ENCODE results near the gene TMEM200B.
"Not testable (repeated sequence)": the region's sequence is repeated elsewhere in the genome, so short reads cannot be mapped to it uniquely, and the experiment has no call there.

The TMEM200B gene

DNA sequence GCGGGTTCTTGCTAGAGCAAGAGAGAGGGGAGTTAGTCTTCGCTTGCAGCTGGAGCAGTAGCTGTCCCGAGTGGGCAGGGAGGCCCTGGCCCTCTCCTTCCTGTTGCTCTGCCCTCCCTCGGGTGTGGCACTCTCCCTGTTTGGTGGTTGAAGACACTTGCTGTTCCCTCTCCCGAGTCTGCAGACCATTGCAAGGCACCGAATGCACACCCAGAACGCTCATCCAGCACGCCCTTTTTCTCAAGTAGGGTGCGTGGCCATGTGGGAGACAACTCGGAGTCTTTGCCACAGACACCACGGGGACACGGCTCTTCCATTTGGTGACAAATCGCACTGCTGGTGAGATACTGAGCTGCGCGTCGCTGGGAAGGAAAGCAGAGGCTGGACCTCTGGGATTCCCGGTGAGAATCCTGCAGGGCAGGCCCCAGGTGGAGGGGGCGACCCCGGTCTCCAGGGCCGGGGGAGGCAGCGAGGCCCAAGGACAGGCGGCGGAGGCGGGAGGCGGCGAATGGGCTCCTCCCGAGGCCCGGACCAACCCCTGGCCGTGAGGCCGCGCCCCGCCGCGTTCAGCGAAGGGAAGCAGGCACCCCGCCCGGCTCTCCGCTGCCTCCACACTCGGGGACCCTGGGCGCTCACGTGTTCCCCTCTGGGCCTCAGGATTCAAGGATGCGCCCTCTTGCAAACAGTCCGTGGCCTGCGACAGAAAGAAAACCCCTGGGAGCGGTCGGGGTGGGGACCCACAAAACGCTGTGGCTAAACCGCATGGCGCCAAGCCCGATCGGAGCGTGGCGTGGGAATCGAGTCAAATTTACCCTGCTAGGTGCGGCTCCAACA, 10.4 kb upstream of the TMEM200B start:
- DNase-seq (ENCODE audit: low read depth), result no peak

GRCh38 chr1:29131056-29131455, 7.4 kb upstream of the TMEM200B start:
- not testable (repeated sequence) for DNase-seq (ENCODE audit: low read depth)

- DNase-seq (ENCODE audit: low read depth), result peak; percentile 57
These were observed 6.2 kb upstream of the TMEM200B start for GRCh38 chr1:29129916-29130315.

- no peak for DNase-seq (ENCODE audit: low read depth)
These were observed 5.0 kb upstream of the TMEM200B start for GRCh38 chr1:29128739-29129138.

DNA sequence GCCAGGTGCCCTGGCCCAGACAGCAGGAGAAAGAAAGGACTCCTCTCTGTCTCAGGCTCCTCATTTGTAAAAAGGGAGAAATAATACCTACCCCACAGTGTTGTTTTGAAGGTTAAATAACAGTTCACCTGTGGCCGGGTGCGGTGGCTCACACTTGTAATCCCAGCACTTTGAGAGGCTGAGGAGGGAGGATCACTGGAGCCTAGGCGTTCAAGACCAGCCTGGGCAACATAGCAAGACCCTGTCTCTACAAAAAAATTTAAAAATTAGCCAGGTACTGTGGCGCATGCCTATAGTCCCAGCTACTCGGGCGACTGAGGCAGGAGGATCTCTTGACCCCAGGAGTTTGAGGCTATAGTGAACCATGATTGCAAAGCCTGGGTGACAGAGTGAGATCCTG, 2.5 kb upstream of the TMEM200B start:
- no peak for DNase-seq (ENCODE audit: low read depth)

DNA sequence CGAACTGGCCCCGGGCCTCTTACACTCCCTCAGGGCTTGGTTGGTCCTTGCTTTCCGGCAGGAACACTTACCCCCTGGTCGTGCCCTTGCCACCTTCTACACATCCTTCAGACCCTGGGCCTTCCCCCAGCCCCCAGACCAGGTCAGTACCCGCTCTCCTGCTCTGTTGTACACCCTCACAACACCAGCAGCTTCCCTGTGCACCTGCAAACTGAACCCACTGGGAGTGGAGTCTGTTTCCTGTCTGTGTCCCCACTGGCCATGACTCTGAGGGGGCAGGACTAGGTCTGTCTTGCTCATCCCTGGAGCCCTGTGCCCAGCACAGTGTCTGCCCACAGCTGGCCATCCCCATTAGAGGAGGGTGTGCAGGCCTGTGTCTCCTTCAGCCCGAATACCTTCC, 2.1 kb upstream of the TMEM200B start:
- no peak for DNase-seq (ENCODE audit: low read depth)

DNA sequence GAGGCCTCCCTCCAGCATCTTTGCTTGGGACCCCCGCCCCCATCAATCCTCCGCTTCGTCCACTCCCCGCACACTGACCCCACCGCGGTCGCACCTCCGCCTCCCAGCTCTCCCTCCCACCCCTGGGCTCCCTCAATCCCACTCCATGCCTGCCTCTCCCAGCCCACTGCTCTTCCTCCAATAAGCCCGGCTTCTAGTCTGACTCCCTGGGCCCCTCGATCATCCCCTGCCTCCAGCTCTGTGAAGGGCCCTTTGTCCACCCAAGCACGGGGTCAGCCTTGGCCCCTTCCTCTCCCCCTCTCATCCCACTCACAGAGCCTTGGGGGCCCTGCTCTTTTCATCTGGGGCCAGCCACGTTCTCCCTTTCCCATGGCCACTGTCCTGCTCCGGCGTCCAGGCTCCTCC, 1.5 kb upstream of the TMEM200B start:
- no peak for DNase-seq (ENCODE audit: low read depth)

DNA sequence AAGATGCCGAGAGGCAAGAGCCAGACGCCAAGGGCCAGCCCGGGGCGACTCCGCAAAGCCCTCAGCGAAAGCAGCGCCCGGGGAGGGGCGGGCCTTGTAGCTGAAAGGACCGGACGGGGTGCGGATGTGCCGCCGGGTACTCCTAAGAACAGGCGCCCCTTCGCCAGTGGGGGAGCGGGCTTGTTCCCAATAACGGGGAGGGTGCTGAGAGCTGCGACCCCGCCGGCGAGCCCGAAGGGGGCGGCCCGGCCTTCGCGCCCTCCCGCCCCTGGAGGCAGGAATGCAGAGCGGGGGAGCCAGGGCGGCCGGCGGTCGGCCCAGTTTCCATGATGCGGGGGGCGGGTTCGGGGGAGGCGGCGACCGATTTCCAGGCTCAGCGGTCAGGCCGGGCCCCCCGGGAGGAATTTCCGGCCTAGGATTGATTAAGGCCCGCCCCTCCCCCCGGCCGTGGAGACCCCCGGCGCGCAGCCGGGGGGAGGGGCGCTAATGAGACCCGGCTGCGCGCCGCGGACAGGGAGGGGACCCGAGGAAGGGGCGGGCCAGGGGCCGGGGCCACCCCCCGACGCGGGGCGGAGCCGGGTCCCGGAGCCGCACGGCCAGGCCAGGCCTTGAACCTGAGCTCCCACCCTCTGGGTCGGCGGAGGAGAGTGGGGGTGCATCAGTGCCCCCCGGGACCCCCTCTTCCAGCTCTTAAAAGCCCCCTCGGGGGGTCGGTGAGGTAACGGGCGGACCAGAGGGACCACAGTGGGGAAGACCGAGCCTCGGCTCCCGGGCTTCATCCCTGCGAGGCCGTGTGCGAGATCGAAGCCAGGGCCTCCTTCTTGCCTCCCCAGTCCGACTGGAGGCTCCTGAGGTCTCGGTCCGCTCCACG, 898 bp upstream of the TMEM200B start:
- peak; percentile 81 for DNase-seq (ENCODE audit: low read depth)

GRCh38 chr1:29123053-29123886, 433 bp downstream of the TMEM200B start:
- DNase-seq (ENCODE audit: low read depth), result peak; percentile 56

GRCh38 chr1:29122682-29123052, 1.0 kb downstream of the TMEM200B start:
- peak; percentile 90 for DNase-seq (ENCODE audit: low read depth)

GRCh38 chr1:29121936-29122681, 1.6 kb downstream of the TMEM200B start:
- peak; percentile 44 for DNase-seq (ENCODE audit: low read depth)

DNA sequence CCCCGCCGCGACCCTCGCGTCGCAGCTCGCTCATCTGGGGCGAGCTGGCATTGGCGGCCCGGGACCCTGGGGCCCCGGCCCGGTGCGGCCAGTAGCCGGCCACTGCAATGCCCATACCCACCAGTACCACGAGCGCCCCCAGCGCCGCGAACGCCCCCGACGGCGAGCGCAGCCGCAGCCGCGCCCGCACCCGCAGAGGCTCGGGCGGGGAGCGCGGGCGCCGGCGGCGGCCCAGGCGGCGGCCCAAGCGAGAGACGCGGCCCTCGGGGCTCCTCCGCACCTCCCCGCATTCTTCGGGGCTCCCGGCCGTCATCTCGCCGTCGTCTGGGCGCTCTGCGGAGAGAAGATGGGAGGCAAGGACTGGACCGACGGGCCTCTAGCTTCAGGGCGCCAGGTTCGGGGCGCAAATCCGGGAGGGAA, 2.2 kb downstream of the TMEM200B start:
- no peak for DNase-seq (ENCODE audit: low read depth)

GRCh38 chr1:29120947-29121485, 2.7 kb downstream of the TMEM200B start:
- no peak for DNase-seq (ENCODE audit: low read depth)

DNA sequence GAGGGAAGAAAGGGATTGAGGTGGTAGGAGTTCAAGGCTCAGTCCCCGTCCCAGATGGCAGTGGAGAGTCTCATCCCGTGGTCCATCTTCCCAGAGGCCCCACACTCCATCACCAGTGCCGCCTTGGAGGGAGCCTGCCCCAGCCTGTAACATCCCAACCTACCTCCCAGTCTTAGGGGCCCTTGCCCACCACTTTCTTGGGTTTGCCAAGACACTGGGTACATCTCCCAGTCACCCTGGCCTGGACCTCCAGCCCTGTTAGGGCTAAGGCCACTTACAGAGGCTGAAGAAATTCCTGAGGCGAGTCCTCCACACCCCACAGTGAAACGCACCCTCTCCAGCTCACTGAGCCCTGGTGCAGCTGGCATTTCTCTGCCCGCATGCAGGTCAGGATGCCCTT, 3.3 kb downstream of the TMEM200B start:
- no peak for DNase-seq (ENCODE audit: low read depth)

GRCh38 chr1:29119121-29119929, 4.4 kb downstream of the TMEM200B start:
- DNase-seq (ENCODE audit: low read depth), result no peak

DNA sequence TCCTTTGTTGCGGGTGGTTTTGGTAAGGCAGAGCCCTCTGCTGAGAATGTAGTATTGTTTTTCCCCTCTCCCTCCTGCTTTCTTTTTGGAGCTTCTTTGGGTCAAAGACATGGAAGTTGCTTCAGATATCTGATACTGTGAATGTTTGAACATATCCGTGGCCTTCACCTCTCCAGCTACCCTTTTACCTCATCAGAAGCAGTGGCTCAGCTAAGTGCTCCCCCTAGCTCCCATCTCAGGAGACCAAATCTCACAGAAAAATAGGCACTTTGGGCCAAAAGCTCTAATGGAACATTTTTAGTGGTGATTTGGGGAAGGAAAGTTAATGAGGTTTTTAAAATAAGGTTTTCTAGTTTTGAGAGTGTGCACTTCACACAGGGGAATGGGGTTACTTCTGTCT, 6.3 kb downstream of the TMEM200B start:
- DNase-seq (ENCODE audit: low read depth), result peak; percentile 12

GRCh38 chr1:29114654-29115053, 9.0 kb downstream of the TMEM200B start:
- DNase-seq (ENCODE audit: low read depth), result no peak

DNA sequence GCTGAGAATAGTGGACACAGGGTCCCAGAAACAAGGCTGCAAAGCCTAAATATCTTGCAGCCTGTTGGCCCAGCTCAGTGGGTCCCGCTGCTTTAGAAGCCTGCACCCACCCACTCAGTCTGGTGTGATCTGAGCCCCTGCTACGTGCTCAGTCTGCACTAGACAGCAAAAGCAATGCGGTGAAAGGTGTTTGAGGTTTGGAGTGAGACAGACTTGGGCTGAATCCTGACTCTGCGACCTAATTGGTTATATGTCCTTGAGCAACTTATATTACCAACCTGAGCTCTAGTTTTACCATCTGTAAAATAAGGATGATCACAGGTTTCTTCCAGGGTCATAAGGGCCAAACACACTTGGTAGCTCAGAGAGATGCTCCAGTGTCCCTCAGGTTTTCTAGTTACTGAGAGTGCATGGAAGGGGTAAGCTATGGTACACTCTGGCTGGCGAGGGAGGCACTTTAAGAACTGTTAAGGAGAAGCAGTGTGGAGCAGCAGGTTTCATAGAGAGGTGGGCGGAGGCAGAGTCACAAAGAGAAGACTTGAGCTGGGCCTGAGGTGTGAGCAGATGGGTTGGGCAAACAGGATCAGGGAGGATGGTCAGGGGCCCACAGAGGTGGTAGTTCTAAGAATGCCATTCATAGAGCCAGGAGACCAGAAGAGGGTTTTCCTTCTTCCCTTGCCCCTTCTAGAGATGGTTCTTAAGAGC, 10.1 kb downstream of the TMEM200B start:
- no peak for DNase-seq (ENCODE audit: low read depth)

- DNase-seq (ENCODE audit: low read depth), result no peak
These were observed 10.8 kb downstream of the TMEM200B start for GRCh38 chr1:29112705-29113412.

All from ELR (cell line).